ENCODE data around the gene UBXN4. TPM values are rescaled to one million over a fixed set of nuclear protein-coding genes. Genes with fewer than 3 reads are reported as not detected.
"Not testable (repeated sequence)": the region's sequence is repeated elsewhere in the genome, so short reads cannot be mapped to it uniquely, and the experiment has no call there.

The UBXN4 gene
- total RNA-seq, 4 donors from 2014 or later = 45.5 to 54.4 (median 51.1) TPM

DNA sequence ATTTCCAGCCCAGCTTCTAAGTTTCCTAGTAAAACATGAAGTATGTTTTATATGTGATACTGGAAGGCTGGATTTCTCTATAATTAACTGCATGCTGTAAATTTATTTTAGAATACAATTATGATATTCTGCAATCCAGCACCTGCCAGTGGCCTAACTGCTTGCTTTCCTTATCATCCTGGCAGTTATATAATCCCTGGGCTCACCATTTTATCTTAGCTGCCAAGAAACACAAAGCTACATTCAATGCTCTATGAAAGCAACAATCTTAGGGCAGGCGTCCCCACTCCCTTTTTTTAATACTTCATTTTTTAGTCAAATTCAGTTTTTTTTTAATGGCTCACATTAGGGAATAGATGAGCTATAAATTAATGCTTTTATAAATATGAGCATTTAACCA, 38.4 kb upstream of the UBXN4 start:
- intact Hi-C loops (cut with DNase I) = no loop called here
- H3K27me3 ChIP-seq = no peaks in the 10 kb centered on the region
- no peak for DNase-seq (ENCODE audit: extremely low spot score)
- TF ChIP-seq POLR2A (IDR thresholded peaks at IDR 0.05; ENCODE audit: low read depth) (no peak), POLR2AphosphoS5 (IDR thresholded peaks at IDR 0.05) (no peak), EP300 (IDR thresholded peaks at IDR 0.05) (no peak)
- TF ChIP-seq, protein P1, sequence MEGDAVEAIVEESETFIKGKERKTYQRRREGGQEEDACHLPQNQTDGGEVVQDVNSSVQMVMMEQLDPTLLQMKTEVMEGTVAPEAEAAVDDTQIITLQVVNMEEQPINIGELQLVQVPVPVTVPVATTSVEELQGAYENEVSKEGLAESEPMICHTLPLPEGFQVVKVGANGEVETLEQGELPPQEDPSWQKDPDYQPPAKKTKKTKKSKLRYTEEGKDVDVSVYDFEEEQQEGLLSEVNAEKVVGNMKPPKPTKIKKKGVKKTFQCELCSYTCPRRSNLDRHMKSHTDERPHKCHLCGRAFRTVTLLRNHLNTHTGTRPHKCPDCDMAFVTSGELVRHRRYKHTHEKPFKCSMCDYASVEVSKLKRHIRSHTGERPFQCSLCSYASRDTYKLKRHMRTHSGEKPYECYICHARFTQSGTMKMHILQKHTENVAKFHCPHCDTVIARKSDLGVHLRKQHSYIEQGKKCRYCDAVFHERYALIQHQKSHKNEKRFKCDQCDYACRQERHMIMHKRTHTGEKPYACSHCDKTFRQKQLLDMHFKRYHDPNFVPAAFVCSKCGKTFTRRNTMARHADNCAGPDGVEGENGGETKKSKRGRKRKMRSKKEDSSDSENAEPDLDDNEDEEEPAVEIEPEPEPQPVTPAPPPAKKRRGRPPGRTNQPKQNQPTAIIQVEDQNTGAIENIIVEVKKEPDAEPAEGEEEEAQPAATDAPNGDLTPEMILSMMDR (IDR thresholded peaks at IDR 0.05) = no peak
- no peaks in the 10 kb centered on the region for H3K4me1 ChIP-seq
- no peak overlapping the region for H3K27ac ChIP-seq (replicated peaks in 1 of 4)
- 35% methylated on average over 1 of the region's 1 CpG for WGBS
- no peaks in the 10 kb centered on the region for H3K9me3 ChIP-seq
- no peaks in the 10 kb centered on the region for H3K36me3 ChIP-seq
- H3K4me3 ChIP-seq = no peak overlapping the region

DNA sequence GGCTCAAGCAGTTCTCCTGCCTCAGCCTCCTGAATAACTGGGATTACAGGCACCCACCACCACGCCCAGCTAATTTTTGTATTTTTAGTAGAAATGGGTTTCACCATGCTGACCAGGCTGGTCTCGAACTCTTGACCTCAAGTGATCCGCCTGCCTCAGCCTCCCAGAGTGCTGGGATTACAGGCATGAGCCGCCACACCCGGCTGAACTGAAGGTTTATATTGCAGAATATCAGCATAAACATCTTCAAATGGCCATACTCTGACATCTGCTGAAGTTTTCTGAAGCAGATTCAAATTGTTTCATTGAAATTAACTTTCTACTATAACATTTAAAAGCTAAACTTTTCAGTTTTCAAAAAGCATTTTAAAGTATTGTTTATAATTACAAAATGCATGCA, 37.6 kb upstream of the UBXN4 start:
- DNase-seq (ENCODE audit: extremely low spot score); H3K4me3 ChIP-seq; H3K4me1 ChIP-seq; H3K27ac ChIP-seq (replicated peaks in 1 of 4); intact Hi-C loops (cut with DNase I); H3K27me3 ChIP-seq; H3K9me3 ChIP-seq; H3K36me3 ChIP-seq: not testable (repeated sequence)
- WGBS = 97% methylated on average over 5 of the region's 5 CpGs

DNA sequence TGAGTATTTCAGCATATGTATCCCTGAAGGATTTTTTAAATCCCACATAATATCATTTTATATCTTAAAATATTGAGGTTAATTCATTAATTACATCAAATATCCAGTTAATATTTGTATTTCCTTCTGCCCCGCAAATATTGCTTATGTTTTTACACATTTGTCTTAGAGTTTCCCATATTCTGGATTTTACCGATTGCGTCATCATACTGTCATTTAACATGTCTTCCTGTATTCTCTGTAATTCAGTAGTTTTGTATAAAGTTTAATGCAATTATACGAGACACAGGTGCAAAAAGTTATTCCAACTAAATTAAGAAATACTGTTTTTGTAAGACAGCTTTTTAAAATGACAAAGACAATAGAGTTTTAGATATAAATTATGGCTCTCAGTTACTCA, 33.5 kb upstream of the UBXN4 start:
- H3K9me3 ChIP-seq = no peaks in the 10 kb centered on the region
- no peaks in the 10 kb centered on the region for H3K4me1 ChIP-seq
- 90% methylated on average over 4 of the region's 4 CpGs for WGBS
- H3K27ac ChIP-seq (replicated peaks in 1 of 4) = no peak overlapping the region
- no peaks in the 10 kb centered on the region for H3K27me3 ChIP-seq
- intact Hi-C loops (cut with DNase I) = no loop called here
- peaks cover 0 to 13% (median 2%) of the 10 kb centered on the region in 4 donors for H3K36me3 ChIP-seq
- H3K4me3 ChIP-seq = no peak overlapping the region
- TF ChIP-seq EP300 (IDR thresholded peaks at IDR 0.05) = no peak
- TF ChIP-seq, protein P1 (IDR thresholded peaks at IDR 0.05) = no peak
- TF ChIP-seq POLR2AphosphoS5 (IDR thresholded peaks at IDR 0.05) = no peak
- no peak for TF ChIP-seq POLR2A (IDR thresholded peaks at IDR 0.05; ENCODE audit: low read depth)
- DNase-seq (ENCODE audit: extremely low spot score) = no peak

DNA sequence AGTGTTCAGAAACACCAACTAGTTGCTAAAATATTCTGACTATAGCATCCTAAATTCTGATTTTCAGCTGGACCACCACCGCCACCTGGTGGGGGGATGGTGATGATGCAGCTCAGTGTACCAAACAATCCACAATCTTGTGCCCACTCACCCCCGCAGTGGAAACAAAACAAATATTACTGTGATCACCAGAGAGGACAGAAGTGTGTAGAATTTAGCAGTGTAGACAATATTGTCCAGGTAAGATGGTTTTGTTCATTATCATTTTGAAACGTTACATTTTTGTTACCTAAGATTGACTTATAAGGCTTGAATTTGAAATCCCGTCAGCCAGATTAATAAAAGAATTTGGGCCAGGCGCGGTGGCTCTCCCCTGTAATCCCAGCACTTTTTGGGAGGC, 31.7 kb upstream of the UBXN4 start:
- TF ChIP-seq POLR2A (IDR thresholded peaks at IDR 0.05; ENCODE audit: low read depth) (no peak), POLR2AphosphoS5 (IDR thresholded peaks at IDR 0.05) (no peak), EP300 (IDR thresholded peaks at IDR 0.05) (no peak)
- TF ChIP-seq, protein P1 (IDR thresholded peaks at IDR 0.05) = peak; percentile 83 to 98 (median 93)
- no peak for DNase-seq (ENCODE audit: extremely low spot score)

DNA sequence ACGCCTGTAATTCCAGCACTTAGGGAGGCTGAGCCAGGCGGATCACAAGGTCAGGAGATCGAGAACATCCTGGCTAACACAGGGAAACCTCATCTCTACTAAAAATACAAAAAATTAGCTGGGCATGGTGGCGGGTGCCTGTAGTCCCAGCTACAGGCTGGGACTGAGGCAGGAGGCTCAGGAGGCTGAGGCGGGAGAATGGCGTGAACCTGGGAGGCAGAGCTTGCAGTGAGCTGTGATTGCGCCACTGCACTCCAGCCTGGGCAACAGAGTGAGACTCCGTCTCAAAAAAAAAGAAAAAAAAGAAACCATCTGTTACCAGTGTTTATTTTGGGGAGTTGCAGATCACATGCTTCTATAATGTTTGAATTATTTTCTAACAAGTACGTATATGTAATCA, 26.6 kb upstream of the UBXN4 start:
- peaks cover 11 to 60% (median 32%) of the 10 kb centered on the region in 4 donors for H3K36me3 ChIP-seq
- H3K9me3 ChIP-seq; H3K27ac ChIP-seq (replicated peaks in 1 of 4); DNase-seq (ENCODE audit: extremely low spot score); H3K4me1 ChIP-seq; H3K4me3 ChIP-seq; intact Hi-C loops (cut with DNase I); H3K27me3 ChIP-seq: not testable (repeated sequence)
- 87% methylated on average over 9 of the region's 9 CpGs for WGBS

More for the DNA sequence above, 31.7 kb upstream of the UBXN4 start:
- Histone ChIP-seq H3K4me1 (no peaks in the 10 kb centered on the region), H3K4me3 (no peak overlapping the region), H3K27ac (replicated peaks in 1 of 4) (no peak overlapping the region), H3K9me3 (no peaks in the 10 kb centered on the region), H3K27me3 (no peaks in the 10 kb centered on the region), H3K36me3 (peaks cover 0 to 18% (median 3%) of the 10 kb centered on the region in 4 donors)
- intact Hi-C loops (cut with DNase I) = loop anchor here (2.0 kb wide), 1 partner anchor 705 kb away; no protein-coding TSS in a partner anchor
- 47% methylated on average over 6 of the region's 6 CpGs for WGBS

DNA sequence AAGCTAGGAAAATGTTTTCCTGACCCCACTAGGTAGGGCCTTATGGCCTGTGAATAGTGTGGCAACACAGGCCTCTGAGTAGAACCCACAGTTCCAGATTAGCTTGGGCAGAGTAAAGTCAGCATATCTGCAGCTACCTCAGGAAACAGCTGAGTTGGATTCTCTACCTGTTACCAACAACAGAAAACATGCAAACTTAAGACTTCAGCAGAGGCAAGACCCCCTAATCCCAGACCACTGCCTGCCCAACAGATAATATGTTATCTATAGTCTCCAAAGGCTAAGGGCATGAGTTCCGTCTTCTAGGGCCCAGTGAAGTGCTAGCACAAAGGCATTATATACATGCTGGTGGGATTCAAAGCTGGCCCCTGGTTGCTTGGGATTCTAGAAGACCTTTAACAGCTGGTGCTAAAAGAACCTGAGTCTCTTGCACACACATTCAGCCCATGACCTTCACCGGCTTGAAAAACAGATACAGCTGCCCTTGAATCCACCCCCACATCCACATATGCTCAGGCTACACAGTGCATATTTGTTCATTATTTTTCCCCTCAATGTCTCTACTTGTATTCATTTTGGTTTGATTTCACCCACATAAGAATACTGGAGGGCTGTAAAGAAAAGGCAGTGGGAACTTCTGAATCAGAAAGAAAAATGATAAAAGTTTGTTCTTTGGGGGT, 13.5 kb upstream of the UBXN4 start:
- 86% methylated on average over 2 of the region's 2 CpGs for WGBS
- no peaks in the 10 kb centered on the region for H3K9me3 ChIP-seq
- DNase-seq (ENCODE audit: extremely low spot score) = no peak
- H3K4me1 ChIP-seq = no peaks in the 10 kb centered on the region
- peaks cover 10 to 24% (median 14%) of the 10 kb centered on the region in 4 donors for H3K36me3 ChIP-seq
- H3K27ac ChIP-seq (replicated peaks in 1 of 4) = no peak overlapping the region
- no peak overlapping the region for H3K4me3 ChIP-seq
- intact Hi-C loops (cut with DNase I) = no loop called here
- H3K27me3 ChIP-seq = no peaks in the 10 kb centered on the region
- TF ChIP-seq, protein P1 (IDR thresholded peaks at IDR 0.05) = no peak
- TF ChIP-seq POLR2A (IDR thresholded peaks at IDR 0.05; ENCODE audit: low read depth) (no peak), EP300 (IDR thresholded peaks at IDR 0.05) (no peak), POLR2AphosphoS5 (IDR thresholded peaks at IDR 0.05) (no peak)
